Measurements from ENCODE around the gene KRT84.

DNA sequence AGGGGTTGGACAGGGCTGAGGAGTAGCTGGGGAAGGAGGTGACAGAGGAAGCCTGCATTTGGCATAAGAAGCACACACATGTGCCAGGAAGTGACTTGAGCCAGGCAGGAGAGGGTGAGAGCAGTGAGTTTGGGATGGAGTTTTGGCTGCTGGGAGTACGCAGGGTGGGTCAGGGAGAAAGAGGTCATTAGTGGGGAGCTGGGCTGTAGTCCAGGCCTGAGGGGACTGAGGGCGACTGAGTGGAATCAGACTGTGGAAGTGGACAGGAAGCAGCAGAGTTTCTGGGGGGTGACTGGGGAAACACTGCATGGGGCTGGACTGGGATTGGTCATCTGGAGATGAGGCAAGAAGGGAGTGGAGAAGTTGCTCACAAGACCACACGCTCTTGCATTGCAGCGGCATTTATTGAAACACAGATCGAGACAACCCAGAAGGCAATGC lies 25.8 kb downstream of the KRT84 start:
- TF ChIP-seq, protein P1, sequence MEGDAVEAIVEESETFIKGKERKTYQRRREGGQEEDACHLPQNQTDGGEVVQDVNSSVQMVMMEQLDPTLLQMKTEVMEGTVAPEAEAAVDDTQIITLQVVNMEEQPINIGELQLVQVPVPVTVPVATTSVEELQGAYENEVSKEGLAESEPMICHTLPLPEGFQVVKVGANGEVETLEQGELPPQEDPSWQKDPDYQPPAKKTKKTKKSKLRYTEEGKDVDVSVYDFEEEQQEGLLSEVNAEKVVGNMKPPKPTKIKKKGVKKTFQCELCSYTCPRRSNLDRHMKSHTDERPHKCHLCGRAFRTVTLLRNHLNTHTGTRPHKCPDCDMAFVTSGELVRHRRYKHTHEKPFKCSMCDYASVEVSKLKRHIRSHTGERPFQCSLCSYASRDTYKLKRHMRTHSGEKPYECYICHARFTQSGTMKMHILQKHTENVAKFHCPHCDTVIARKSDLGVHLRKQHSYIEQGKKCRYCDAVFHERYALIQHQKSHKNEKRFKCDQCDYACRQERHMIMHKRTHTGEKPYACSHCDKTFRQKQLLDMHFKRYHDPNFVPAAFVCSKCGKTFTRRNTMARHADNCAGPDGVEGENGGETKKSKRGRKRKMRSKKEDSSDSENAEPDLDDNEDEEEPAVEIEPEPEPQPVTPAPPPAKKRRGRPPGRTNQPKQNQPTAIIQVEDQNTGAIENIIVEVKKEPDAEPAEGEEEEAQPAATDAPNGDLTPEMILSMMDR (IDR thresholded peaks at IDR 0.05): no peak
- TF ChIP-seq EZH2 (IDR thresholded peaks at IDR 0.05): no peak
- no peak for TF ChIP-seq EZH2phosphoT487 (IDR thresholded peaks at IDR 0.05)

All from neural progenitor cell (in vitro differentiated cells).